M059J (cell line): ENCODE data around the gene KDM5C. TPM values are rescaled to one million over a fixed set of nuclear protein-coding genes. Genes with fewer than 3 reads are reported as not detected.

Experiments used
- DNase-seq: peaks from one replicate; pipeline ENCODE4 v3.0.0-alpha.2; 2012; ENCODE audit warnings: low read depth
- total RNA-seq: library from RNA; depleted of rRNA; stranded (reverse); fragments of >200 nt; shearing (Covaris generic); gene quantifications from 2 replicates; pipeline ENCODE4 v1.2.3, GENCODE V29; 2014

The KDM5C gene
- total RNA-seq, 1 experiment from 2014 or later, result 75.3 TPM

GRCh38 chrX:53251307-53251706 lies 26.3 kb upstream of the KDM5C start:
- no peak for DNase-seq

GRCh38 chrX:53250556-53250955 lies 25.5 kb upstream of the KDM5C start:
- no peak for DNase-seq

DNA sequence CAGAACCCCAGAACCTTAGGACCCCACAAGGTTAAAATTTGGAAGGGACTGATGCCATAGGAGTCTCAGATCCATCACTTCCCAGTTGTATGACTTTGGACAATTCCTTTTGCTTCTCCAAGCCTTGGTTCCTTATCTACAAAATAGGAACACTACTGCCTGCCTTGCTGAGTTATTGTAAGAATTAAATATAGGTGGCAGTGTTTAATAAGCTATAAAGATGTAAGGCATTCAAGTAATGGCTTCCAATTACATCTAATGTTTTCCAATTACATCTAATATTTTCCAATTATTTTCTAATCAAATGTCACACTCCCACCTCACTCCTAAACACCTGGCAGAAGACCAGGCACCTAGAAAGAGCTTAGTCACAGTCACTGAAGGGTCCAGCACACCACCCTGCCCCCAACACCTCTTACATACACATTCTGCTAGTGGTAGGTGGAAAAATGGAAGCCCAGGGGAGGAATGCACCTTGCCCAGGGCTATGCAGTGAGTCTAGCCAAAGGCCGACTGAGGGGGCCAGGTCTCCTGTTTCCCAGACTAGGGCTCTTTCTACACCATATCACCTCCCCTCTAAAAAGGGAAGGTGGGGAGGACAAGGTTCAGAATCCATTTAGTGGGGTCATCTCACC lies 24.5 kb upstream of the KDM5C start:
- no peak for DNase-seq

- no peak for DNase-seq
These were observed 22.9 kb upstream of the KDM5C start for GRCh38 chrX:53247928-53248327.

GRCh38 chrX:53246231-53246630 lies 21.2 kb upstream of the KDM5C start:
- no peak for DNase-seq

GRCh38 chrX:53244610-53245009 lies 19.6 kb upstream of the KDM5C start:
- DNase-seq, result no peak

- DNase-seq, result no peak
These were observed 17.3 kb upstream of the KDM5C start for GRCh38 chrX:53242310-53242709.

- no peak for DNase-seq
These were observed 16.6 kb upstream of the KDM5C start for GRCh38 chrX:53241558-53241957.

GRCh38 chrX:53239474-53239873 lies 14.5 kb upstream of the KDM5C start:
- DNase-seq, result peak; percentile 11

DNA sequence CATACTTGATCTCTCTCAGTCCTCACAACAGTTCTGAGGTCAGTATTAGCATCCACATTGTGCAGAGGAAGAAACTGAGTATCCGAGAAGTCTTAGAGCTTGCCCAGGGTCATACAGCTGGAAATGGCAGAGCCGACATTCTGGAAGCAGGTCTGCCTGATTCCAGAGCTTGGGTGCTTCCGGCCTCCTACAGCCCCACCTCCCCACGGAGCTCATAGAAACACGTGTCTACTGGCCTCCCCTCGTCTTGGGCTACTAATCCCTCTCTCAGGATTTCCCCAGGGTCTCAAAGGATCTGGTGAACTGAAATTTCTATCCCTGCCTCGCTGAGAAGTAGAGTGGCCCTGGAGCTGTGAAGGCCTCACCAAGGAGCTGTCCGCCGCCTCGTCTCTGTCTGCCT lies 12.0 kb upstream of the KDM5C start:
- DNase-seq, result no peak

- no peak for DNase-seq
These were observed 11.1 kb upstream of the KDM5C start for GRCh38 chrX:53236025-53236679.

DNA sequence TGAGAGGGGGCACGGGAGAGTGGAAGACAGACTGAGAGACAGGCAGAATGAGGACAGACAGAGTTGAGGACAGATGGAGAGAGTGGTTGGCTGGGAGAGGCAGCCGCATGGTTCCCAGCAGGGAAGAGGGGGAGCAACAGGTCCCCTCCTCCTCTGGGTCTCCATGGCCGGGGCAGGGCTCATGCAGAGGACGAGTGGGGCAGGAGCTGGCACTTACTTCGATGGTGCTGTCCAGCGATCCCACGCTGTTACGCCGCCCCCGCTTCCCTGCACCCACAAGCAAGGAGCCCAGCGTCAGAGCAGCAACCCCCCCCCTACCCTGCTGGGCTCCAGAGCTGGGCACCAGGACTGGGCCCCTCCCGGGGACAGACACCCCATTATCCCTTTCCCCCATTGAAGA lies 10.6 kb upstream of the KDM5C start:
- no peak for DNase-seq

DNA sequence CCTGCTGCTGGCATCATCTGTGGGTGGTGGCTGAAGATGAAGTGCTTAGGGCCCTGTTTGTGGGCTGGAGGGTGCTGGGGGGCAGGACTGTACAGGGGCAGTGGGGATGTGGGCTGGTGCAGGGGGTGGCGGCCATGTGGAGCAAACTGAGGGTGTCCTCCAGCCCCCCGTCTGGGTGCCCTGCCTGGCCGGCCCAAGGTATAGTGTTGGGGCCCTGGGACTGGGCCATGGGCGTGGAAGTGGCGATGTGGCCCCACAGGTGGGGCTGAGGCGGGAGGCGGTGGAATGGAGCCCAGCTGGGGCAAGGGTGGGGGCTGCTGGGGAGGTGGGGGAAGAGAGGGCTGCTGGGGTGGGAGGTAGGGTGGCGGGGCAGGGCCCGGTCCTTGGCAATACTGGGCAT lies 9.5 kb upstream of the KDM5C start:
- no peak for DNase-seq

- DNase-seq, result no peak
These were observed 8.5 kb upstream of the KDM5C start for GRCh38 chrX:53233536-53233935.

GRCh38 chrX:53230116-53230515 lies 5.1 kb upstream of the KDM5C start:
- no peak for DNase-seq

- DNase-seq, result no peak
These were observed 2.3 kb upstream of the KDM5C start for GRCh38 chrX:53227224-53227765.

DNA sequence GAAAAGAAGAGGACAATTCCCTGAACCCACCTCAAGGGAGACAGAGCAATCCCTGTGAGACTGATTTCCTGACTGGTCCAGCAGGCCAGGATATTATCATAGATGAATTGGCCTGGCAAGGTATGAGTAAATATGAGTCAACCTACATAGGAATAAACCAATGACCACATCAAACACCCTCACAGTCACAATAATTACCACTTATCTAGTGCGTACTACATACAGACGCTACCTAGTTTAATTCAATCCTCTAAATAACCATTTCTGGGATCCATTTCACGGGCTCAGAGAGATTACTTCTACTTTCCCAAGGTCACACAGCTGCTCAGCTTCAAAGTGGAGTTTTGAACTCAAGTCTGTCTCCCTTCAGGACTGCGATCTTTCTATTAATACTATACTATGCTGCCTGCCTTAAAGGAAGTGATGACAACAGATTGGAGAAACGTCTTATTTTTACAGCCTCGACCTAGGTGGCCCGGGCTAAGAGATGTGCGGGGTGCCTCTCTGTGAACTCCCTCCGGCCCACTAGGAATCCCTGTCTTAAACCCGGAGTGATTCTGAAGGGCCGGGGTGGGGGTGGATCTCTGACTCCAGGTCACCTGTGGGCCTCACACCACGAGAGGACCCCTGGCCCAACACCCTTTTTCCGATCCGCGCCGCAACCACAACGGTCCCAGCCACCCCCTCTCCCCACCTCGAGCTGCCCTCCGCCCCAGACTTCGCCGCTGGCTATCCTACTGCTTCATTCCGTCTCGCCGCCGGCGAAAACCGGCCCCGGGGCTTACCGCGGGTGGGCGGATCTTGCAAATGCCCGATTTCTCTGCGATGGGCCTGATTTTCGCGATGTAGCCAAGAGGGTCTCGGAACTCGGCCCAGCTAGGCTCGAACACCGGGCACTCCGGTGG lies 800 bp downstream of the KDM5C start:
- DNase-seq, result peak; percentile 82

GRCh38 chrX:53223068-53223693 lies 1.8 kb downstream of the KDM5C start:
- peak; percentile 6 for DNase-seq

- DNase-seq, result peak; percentile 85
These were observed 13.5 kb downstream of the KDM5C start for GRCh38 chrX:53211391-53211978.

DNA sequence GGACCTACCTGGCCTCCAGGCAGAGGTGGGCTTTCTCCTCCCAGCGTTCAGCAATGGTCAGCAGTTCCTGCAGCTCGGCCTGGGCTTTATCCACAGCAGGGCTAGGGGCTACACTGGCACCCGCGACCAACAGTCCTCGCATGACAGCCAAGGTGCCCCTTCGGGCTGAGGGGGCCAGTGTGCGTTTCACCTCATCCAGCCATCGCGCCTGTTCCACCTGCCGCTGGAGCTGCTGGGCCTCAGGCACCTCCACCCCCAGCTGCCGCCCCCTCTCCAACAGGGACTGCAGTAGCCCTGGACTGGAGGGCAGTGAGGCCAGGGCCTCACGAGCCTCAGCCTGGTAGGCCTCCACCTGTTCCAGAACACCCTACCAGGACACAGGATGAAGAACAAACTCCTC lies 28.3 kb downstream of the KDM5C start:
- DNase-seq, result no peak

GRCh38 chrX:53195401-53195800 lies 29.6 kb downstream of the KDM5C start:
- DNase-seq, result no peak

DNA sequence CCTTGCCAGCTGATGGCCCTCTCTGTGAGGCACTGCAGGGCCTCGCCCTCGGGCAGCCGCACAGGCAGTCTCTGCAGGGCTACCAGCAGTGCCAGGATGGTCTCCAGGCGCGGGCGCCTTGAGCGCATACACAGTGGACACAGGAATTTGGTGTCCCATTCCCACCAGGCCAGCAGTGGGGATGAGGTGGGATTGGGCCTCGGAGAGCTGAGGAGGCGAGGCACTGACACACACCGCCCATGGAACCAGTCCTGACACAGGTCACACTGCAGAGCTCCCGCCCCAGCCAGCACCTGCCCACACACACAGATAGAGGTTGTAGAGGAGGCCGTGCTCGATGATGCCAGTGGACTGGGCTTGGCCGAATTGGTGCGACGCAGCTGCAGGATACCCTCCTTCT lies 30.7 kb downstream of the KDM5C start:
- DNase-seq, result no peak
